ENCODE data around the gene B3GAT1.

Gene B3GAT1

DNA sequence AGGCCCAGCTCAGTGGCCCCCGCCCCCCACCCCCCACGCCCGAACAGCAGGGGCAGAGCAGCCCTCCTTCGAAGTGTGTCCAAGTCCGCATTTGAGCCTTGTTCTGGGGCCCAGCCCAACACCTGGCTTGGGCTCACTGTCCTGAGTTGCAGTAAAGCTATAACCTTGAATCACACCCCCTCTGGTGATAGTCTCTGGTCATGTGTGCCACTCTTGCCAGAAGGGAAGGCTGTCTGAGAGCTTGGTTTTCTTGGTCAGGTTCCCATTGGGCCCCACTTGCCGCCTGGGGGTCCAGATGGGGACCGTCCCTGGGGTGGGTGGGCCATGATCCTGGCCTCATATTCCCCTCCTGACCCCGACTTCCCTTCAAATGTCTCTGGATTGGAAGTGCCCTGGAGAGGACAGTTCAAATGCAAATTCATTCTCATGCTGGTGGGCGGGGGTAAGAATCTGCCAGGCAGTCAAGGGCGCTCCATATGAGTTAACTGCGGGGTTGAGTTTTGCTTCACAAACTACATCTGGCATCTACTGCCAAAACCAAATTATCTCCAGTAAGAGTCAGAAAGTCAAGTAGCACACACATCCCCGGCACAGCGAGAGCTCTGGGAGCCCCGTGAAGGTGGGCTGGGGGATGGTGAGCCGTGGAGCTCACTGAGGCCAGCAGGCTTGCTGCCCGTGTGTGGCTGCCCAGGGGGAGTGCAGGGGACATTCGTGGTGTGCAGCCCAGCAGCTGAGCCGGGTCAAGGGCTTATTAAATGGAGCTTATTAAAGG lies 35.7 kb downstream of the B3GAT1 start:
- no peak overlapping the region for H3K27ac ChIP-seq (ENCODE audit: low read depth, low read length)
- no peak overlapping the region for H2BK120ac ChIP-seq (ENCODE audit: low read depth, low read length)
- H3K23ac ChIP-seq (ENCODE audit: low read length), result no peak overlapping the region
- no peak overlapping the region for H3K4ac ChIP-seq (ENCODE audit: low read depth, low read length)
- H3K79me1 ChIP-seq (ENCODE audit: low read length), result no peaks in the 10 kb centered on the region
- H3K36me3 ChIP-seq (ENCODE audit: control insufficient read depth, insufficient read depth, low read length), result no peaks in the 10 kb centered on the region
- no peak overlapping the region for H3K4me2 ChIP-seq (ENCODE audit: low read length)
- DNase-seq, result no peak
- H3K4me1 ChIP-seq (ENCODE audit: control insufficient read depth, low read depth, low read length), result no peaks in the 10 kb centered on the region
- no CpG with 5 or more reads among the region's 18 CpGs for WGBS (ENCODE audit: extremely low coverage, insufficient coverage, low lambda C conversion rate)
- no peak overlapping the region for H3K18ac ChIP-seq (ENCODE audit: low read length)
- no peaks in the 10 kb centered on the region for H3K79me2 ChIP-seq (ENCODE audit: control insufficient read depth, insufficient read depth, low read length)
- no peaks in the 10 kb centered on the region for H3K27me3 ChIP-seq (ENCODE audit: insufficient read depth, low read length, poor library complexity)
- H2BK5ac ChIP-seq (ENCODE audit: low read length), result no peak overlapping the region
- H3K9ac ChIP-seq (ENCODE audit: low read length), result no peak overlapping the region
- H3K4me3 ChIP-seq (ENCODE audit: low read length), result no peak overlapping the region
- H4K5ac ChIP-seq (ENCODE audit: low read length), result no peak overlapping the region
- H2BK15ac ChIP-seq (replicated peaks; ENCODE audit: low read depth), result no peak overlapping the region
- H2AK5ac ChIP-seq (ENCODE audit: low read length), result no peak overlapping the region
- no peak overlapping the region for H3K56ac ChIP-seq (ENCODE audit: low read length)
- no peak overlapping the region for H4K8ac ChIP-seq (ENCODE audit: low read depth, low read length)

DNA sequence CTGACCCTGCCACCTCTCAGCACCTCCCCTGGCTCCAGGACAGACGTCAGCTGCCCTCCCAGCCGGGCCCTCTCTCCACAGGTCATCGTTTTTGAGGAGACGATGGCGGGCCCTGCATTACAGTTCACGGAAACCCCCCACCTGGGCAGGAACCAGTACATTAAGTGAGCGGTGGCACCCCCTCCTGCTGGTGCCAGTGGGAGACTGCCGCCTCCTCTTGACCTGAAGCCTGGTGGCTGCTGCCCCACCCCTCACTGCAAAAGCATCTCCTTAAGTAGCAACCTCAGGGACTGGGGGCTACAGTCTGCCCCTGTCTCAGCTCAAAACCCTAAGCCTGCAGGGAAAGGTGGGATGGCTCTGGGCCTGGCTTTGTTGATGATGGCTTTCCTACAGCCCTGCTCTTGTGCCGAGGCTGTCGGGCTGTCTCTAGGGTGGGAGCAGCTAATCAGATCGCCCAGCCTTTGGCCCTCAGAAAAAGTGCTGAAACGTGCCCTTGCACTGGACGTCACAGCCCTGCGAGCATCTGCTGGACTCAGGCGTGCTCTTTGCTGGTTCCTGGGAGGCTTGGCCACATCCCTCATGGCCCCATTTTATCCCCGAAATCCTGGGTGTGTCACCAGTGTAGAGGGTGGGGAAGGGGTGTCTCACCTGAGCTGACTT lies 37.0 kb downstream of the B3GAT1 start:
- H2BK120ac ChIP-seq (ENCODE audit: low read depth, low read length), result no peak overlapping the region
- no peak overlapping the region for H4K8ac ChIP-seq (ENCODE audit: low read depth, low read length)
- H3K9ac ChIP-seq (ENCODE audit: low read length), result no peak overlapping the region

DNA sequence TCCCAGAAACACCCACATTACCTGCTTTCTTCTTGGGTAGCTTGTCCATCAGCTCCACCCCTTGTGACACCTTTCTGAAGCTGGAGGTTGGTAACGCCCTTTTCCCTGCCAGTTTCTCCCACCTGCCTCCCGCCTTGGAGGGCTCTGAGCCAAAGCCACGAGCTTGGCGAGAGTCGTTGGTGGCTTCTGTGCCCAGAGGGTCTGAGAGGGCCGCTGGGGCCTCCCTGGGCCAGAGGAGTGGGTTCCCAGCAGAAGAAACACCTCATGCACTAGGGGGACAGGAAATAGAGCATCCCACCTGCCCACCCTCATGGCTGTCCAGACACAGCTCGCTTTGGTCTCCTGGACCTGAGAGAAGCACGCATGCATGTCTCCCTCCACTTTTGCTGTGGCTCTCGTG lies 37.9 kb downstream of the B3GAT1 start:
- Histone ChIP-seq H2BK15ac (replicated peaks; ENCODE audit: low read depth) (no peak overlapping the region), H2BK120ac (ENCODE audit: low read depth, low read length) (no peak overlapping the region), H3K79me1 (ENCODE audit: low read length) (no peaks in the 10 kb centered on the region), H2AK5ac (ENCODE audit: low read length) (no peak overlapping the region), H3K56ac (ENCODE audit: low read length) (no peak overlapping the region), H3K27ac (ENCODE audit: low read depth, low read length) (no peak overlapping the region), H3K36me3 (ENCODE audit: control insufficient read depth, insufficient read depth, low read length) (no peaks in the 10 kb centered on the region), H3K4me1 (ENCODE audit: control insufficient read depth, low read depth, low read length) (no peaks in the 10 kb centered on the region), H4K5ac (ENCODE audit: low read length) (no peak overlapping the region), H3K9ac (ENCODE audit: low read length) (no peak overlapping the region), H3K4me2 (ENCODE audit: low read length) (no peak overlapping the region), H3K27me3 (ENCODE audit: insufficient read depth, low read length, poor library complexity) (no peaks in the 10 kb centered on the region), H3K23ac (ENCODE audit: low read length) (no peak overlapping the region), H4K8ac (ENCODE audit: low read depth, low read length) (no peak overlapping the region), H3K79me2 (ENCODE audit: control insufficient read depth, insufficient read depth, low read length) (no peaks in the 10 kb centered on the region), H3K4ac (ENCODE audit: low read depth, low read length) (no peak overlapping the region), H3K4me3 (ENCODE audit: low read length) (no peak overlapping the region), H3K18ac (ENCODE audit: low read length) (no peak overlapping the region), H2BK5ac (ENCODE audit: low read length) (no peak overlapping the region)
- WGBS (ENCODE audit: extremely low coverage, insufficient coverage, low lambda C conversion rate), result no CpG with 5 or more reads among the region's 9 CpGs
- DNase-seq, result no peak

More for the DNA sequence above, 37.0 kb downstream of the B3GAT1 start:
- no peak overlapping the region for H3K18ac ChIP-seq (ENCODE audit: low read length)
- H3K4me1 ChIP-seq (ENCODE audit: control insufficient read depth, low read depth, low read length), result no peaks in the 10 kb centered on the region
- DNase-seq, result no peak
- no peak overlapping the region for H3K23ac ChIP-seq (ENCODE audit: low read length)
- no peak overlapping the region for H3K4me2 ChIP-seq (ENCODE audit: low read length)
- no peak overlapping the region for H3K4me3 ChIP-seq (ENCODE audit: low read length)
- H3K27me3 ChIP-seq (ENCODE audit: insufficient read depth, low read length, poor library complexity), result no peaks in the 10 kb centered on the region
- H3K36me3 ChIP-seq (ENCODE audit: control insufficient read depth, insufficient read depth, low read length), result no peaks in the 10 kb centered on the region
- H4K5ac ChIP-seq (ENCODE audit: low read length), result no peak overlapping the region
- H3K79me1 ChIP-seq (ENCODE audit: low read length), result no peaks in the 10 kb centered on the region
- no peak overlapping the region for H3K4ac ChIP-seq (ENCODE audit: low read depth, low read length)
- H2AK5ac ChIP-seq (ENCODE audit: low read length), result no peak overlapping the region
- no peak overlapping the region for H2BK5ac ChIP-seq (ENCODE audit: low read length)
- no peak overlapping the region for H3K27ac ChIP-seq (ENCODE audit: low read depth, low read length)
- no peak overlapping the region for H2BK15ac ChIP-seq (replicated peaks; ENCODE audit: low read depth)
- WGBS (ENCODE audit: extremely low coverage, insufficient coverage, low lambda C conversion rate), result no CpG with 5 or more reads among the region's 16 CpGs
- H3K56ac ChIP-seq (ENCODE audit: low read length), result no peak overlapping the region
- no peaks in the 10 kb centered on the region for H3K79me2 ChIP-seq (ENCODE audit: control insufficient read depth, insufficient read depth, low read length)

DNA sequence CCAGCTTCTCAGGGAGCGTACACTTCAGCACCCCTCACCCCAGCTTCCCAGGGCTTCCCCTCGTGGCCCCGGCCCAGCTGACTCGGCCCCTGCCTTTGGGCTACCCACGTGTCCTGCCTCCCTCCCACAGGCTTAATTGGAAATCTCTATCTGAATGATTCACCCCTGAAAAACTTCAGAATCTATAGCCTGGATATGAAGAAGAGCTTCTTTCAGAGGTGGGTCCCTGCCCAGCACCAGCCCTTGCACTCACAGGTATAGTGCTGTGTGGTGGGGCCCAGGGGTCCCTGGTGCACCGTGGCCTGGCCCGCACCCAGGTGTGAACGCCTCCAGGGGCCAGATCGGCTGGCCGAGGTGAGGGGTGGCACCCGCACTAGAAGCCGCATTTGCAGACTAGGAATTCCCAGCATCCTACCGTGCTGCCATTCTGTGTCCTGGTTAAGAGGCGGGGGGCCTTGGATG lies 38.4 kb downstream of the B3GAT1 start:
- no peak overlapping the region for H3K23ac ChIP-seq (ENCODE audit: low read length)
- WGBS (ENCODE audit: extremely low coverage, insufficient coverage, low lambda C conversion rate), result no CpG with 5 or more reads among the region's 14 CpGs

DNA sequence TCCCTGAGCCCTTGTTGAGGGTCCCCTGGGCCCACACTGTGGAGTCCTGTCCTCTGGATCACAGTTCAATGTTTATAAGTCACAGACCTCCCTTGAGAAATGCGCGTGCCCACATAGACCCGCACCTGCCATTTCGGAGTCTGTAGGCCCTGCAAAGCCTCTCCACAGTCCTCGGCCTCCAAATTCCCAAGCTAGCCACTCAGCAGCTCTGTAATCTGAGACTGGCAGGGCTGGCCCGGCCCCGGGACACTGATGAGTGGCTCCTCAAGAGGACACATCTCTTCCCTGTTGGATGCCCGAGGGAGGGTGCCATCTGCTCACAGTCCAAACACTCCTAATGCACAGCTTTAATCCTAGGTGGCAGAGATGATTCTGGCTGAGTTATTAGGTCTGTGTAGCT lies 39.1 kb downstream of the B3GAT1 start:
- H3K4me1 ChIP-seq (ENCODE audit: control insufficient read depth, low read depth, low read length), result no peaks in the 10 kb centered on the region
- H2AK5ac ChIP-seq (ENCODE audit: low read length), result no peak overlapping the region
- H4K8ac ChIP-seq (ENCODE audit: low read depth, low read length), result no peak overlapping the region
- H3K27me3 ChIP-seq (ENCODE audit: insufficient read depth, low read length, poor library complexity), result no peaks in the 10 kb centered on the region
- no peak overlapping the region for H3K18ac ChIP-seq (ENCODE audit: low read length)
- H3K36me3 ChIP-seq (ENCODE audit: control insufficient read depth, insufficient read depth, low read length), result no peaks in the 10 kb centered on the region
- no peak overlapping the region for H4K5ac ChIP-seq (ENCODE audit: low read length)
- H3K23ac ChIP-seq (ENCODE audit: low read length), result no peak overlapping the region
- H3K4me2 ChIP-seq (ENCODE audit: low read length), result no peak overlapping the region
- no peak overlapping the region for H2BK15ac ChIP-seq (replicated peaks; ENCODE audit: low read depth)
- WGBS (ENCODE audit: extremely low coverage, insufficient coverage, low lambda C conversion rate), result no CpG with 5 or more reads among the region's 8 CpGs
- no peak overlapping the region for H2BK5ac ChIP-seq (ENCODE audit: low read length)
- no peak overlapping the region for H2BK120ac ChIP-seq (ENCODE audit: low read depth, low read length)
- H3K4me3 ChIP-seq (ENCODE audit: low read length), result no peak overlapping the region
- H3K9ac ChIP-seq (ENCODE audit: low read length), result no peak overlapping the region
- H3K56ac ChIP-seq (ENCODE audit: low read length), result no peak overlapping the region
- DNase-seq, result no peak
- no peak overlapping the region for H3K27ac ChIP-seq (ENCODE audit: low read depth, low read length)
- H3K79me2 ChIP-seq (ENCODE audit: control insufficient read depth, insufficient read depth, low read length), result no peaks in the 10 kb centered on the region
- H3K4ac ChIP-seq (ENCODE audit: low read depth, low read length), result no peak overlapping the region
- H3K79me1 ChIP-seq (ENCODE audit: low read length), result no peaks in the 10 kb centered on the region

More for the DNA sequence above, 38.4 kb downstream of the B3GAT1 start:
- no peaks in the 10 kb centered on the region for H3K4me1 ChIP-seq (ENCODE audit: control insufficient read depth, low read depth, low read length)
- H3K79me2 ChIP-seq (ENCODE audit: control insufficient read depth, insufficient read depth, low read length), result no peaks in the 10 kb centered on the region
- no peak overlapping the region for H2BK120ac ChIP-seq (ENCODE audit: low read depth, low read length)
- no peak overlapping the region for H3K4me2 ChIP-seq (ENCODE audit: low read length)
- H2BK15ac ChIP-seq (replicated peaks; ENCODE audit: low read depth), result no peak overlapping the region
- H3K18ac ChIP-seq (ENCODE audit: low read length), result no peak overlapping the region
- no peak overlapping the region for H3K4me3 ChIP-seq (ENCODE audit: low read length)
- H4K8ac ChIP-seq (ENCODE audit: low read depth, low read length), result no peak overlapping the region
- no peak overlapping the region for H4K5ac ChIP-seq (ENCODE audit: low read length)
- H3K4ac ChIP-seq (ENCODE audit: low read depth, low read length), result no peak overlapping the region
- no peak overlapping the region for H3K56ac ChIP-seq (ENCODE audit: low read length)
- H2AK5ac ChIP-seq (ENCODE audit: low read length), result no peak overlapping the region
- H3K79me1 ChIP-seq (ENCODE audit: low read length), result no peaks in the 10 kb centered on the region
- no peak overlapping the region for H3K27ac ChIP-seq (ENCODE audit: low read depth, low read length)
- H2BK5ac ChIP-seq (ENCODE audit: low read length), result no peak overlapping the region
- no peak overlapping the region for H3K9ac ChIP-seq (ENCODE audit: low read length)
- DNase-seq, result no peak
- no peaks in the 10 kb centered on the region for H3K27me3 ChIP-seq (ENCODE audit: insufficient read depth, low read length, poor library complexity)
- H3K36me3 ChIP-seq (ENCODE audit: control insufficient read depth, insufficient read depth, low read length), result no peaks in the 10 kb centered on the region
